ENCODE results near the gene TRA2A. TPM values are rescaled to one million over a fixed set of nuclear protein-coding genes. Genes with fewer than 3 reads are reported as not detected.

The TRA2A gene
- total and polyA plus RNA-seq, 8 donors, result 24.5 to 87.2 (median 40.2) TPM

GRCh38 chr7:23476286-23477156 is 55.3 kb downstream of the TRA2A start:
- Histone ChIP-seq H3K4me1 (peaks cover 9 to 20% (median 15%) of the 10 kb centered on the region in 4 donors), H3K36me3 (no peaks in the 10 kb centered on the region), H3K4me3 (no peak overlapping the region), H3K9me3 (peaks cover 0 to 14% (median 3%) of the 10 kb centered on the region in 4 donors), H3K27ac (no peak overlapping the region), H3K27me3 (peaks cover 26 to 100% (median 84%) of the 10 kb centered on the region in 3 donors)
- intact Hi-C loops (cut with DNase I; ENCODE audit: low total_unique reads), result no loop called here
- TF ChIP-seq POLR2A (IDR thresholded peaks at IDR 0.05) (no peak), CTCF (IDR thresholded peaks at IDR 0.05) (no peak), POLR2AphosphoS5 (IDR thresholded peaks at IDR 0.05) (no peak), EP300 (IDR thresholded peaks at IDR 0.05) (no peak)
- DNase-seq, result no peak

- Histone ChIP-seq H3K36me3 (no peaks in the 10 kb centered on the region), H3K27me3 (peaks cover 32 to 100% (median 92%) of the 10 kb centered on the region in 3 donors), H3K9me3 (peaks cover 0 to 14% (median 4%) of the 10 kb centered on the region in 4 donors), H3K4me1 (peaks cover 17 to 30% (median 24%) of the 10 kb centered on the region in 4 donors), H3K4me3 (no peak overlapping the region), H3K27ac (no peak overlapping the region)
- no peak for DNase-seq
- TF ChIP-seq POLR2A (IDR thresholded peaks at IDR 0.05) (no peak), EP300 (IDR thresholded peaks at IDR 0.05) (no peak), POLR2AphosphoS5 (IDR thresholded peaks at IDR 0.05) (no peak), CTCF (IDR thresholded peaks at IDR 0.05) (no peak)
- intact Hi-C loops (cut with DNase I; ENCODE audit: low total_unique reads), result no loop called here
Measured at GRCh38 chr7:23475576-23475839, 56.3 kb downstream of the TRA2A start.

GRCh38 chr7:23474829-23475575 is 56.8 kb downstream of the TRA2A start:
- intact Hi-C loops (cut with DNase I; ENCODE audit: low total_unique reads), result no loop called here
- no peaks in the 10 kb centered on the region for H3K36me3 ChIP-seq
- H3K9me3 ChIP-seq, result peaks cover 0 to 14% (median 4%) of the 10 kb centered on the region in 4 donors
- no peak for DNase-seq
- H3K4me3 ChIP-seq, result peak overlapping the region in 2 of 4 donors; percentile 36 to 51
- WGBS, 5 donors, result 5 to 9% (median 6%) methylated on average over 15 of the region's 15 CpGs
- peak in 1 of 3 donors; percentile 31 for TF ChIP-seq POLR2AphosphoS5 (IDR thresholded peaks at IDR 0.05)
- TF ChIP-seq CTCF (IDR thresholded peaks at IDR 0.05), result no peak
- peaks cover 32 to 100% (median 92%) of the 10 kb centered on the region in 3 donors for H3K27me3 ChIP-seq
- H3K27ac ChIP-seq, result no peak overlapping the region
- peaks cover 22 to 35% (median 29%) of the 10 kb centered on the region in 4 donors for H3K4me1 ChIP-seq

- DNase-seq, result peak; percentile 60 to 99
- intact Hi-C loops (cut with DNase I; ENCODE audit: low total_unique reads), result no loop called here
- H3K9me3 ChIP-seq, result peaks cover 0 to 14% (median 4%) of the 10 kb centered on the region in 4 donors
- peak overlapping the region; percentile 9 to 51 (median 29) for H3K4me3 ChIP-seq
- peaks cover 29 to 42% (median 36%) of the 10 kb centered on the region in 4 donors for H3K4me1 ChIP-seq
- H3K36me3 ChIP-seq, result no peaks in the 10 kb centered on the region
- WGBS, 5 donors, result 0 to 3% (median 2%) methylated on average over 50 to 66 of the region's 66 CpGs
- TF ChIP-seq EP300 (IDR thresholded peaks at IDR 0.05) (no peak), POLR2A (IDR thresholded peaks at IDR 0.05) (no peak), POLR2AphosphoS5 (IDR thresholded peaks at IDR 0.05) (peak in 1 of 3 donors; percentile 4)
- H3K27me3 ChIP-seq, result peaks cover 38 to 100% (median 94%) of the 10 kb centered on the region in 3 donors
- no peak overlapping the region for H3K27ac ChIP-seq
Measured at GRCh38 chr7:23474094-23474828, 57.5 kb downstream of the TRA2A start.
